SU-DHL-6 (cell line): Measurements from ENCODE around the gene ACAP1.
"Not testable (repeated sequence)": the region's sequence is repeated elsewhere in the genome, so short reads cannot be mapped to it uniquely, and the experiment has no call there.

ENCODE experiments used
- H2AFZ ChIP-seq: fragments of 200-600 bp; sonication (generic); 2 replicates; pipeline ENCODE4 v1.6.1; 2014; ENCODE audit warnings: low read depth, mild to moderate bottlenecking, moderate library complexity, mixed read lengths, antibody characterized with exemption, low read length; ENCODE audit not compliant: severe bottlenecking
- H3F3A ChIP-seq: fragments of 200-600 bp; shearing (Covaris generic); 2 replicates; pipeline ENCODE4 v1.6.0; 2016; ENCODE audit warnings: antibody characterized with exemption, mild to moderate bottlenecking; ENCODE audit not compliant: insufficient read depth
- H3K27ac ChIP-seq: fragments of 200-600 bp; sonication (generic); 2 replicates; pipeline ENCODE4 v1.5.1; 2016; ENCODE audit warnings: low read depth, mild to moderate bottlenecking, low read length, moderate library complexity, mixed read lengths
- H3K27me3 ChIP-seq: fragments of 200-600 bp; sonication (generic), shearing (Covaris generic); 2 replicates; pipeline ENCODE4 v1.6.0; 2014; ENCODE audit warnings: mild to moderate bottlenecking, low read length
- H3K36me3 ChIP-seq: fragments of 200-600 bp; sonication (generic); 2 replicates; pipeline ENCODE4 v1.6.1; 2014; ENCODE audit warnings: mild to moderate bottlenecking, low read length, mixed read lengths
- H3K4me2 ChIP-seq: fragments of 300-600, 200-600 bp; shearing (Covaris generic), sonication (generic); 2 replicates; pipeline ENCODE4 v1.6.0; 2014; ENCODE audit warnings: low read length, low read depth, mild to moderate bottlenecking; ENCODE audit not compliant: poor library complexity, severe bottlenecking
- H3K4me3 ChIP-seq: fragments of 200-600 bp; sonication (generic); 2 replicates; pipeline ENCODE4 v1.5.1; 2014; ENCODE audit warnings: antibody characterized with exemption, low read length, mild to moderate bottlenecking, mixed read lengths; ENCODE audit not compliant: insufficient read depth, poor library complexity, severe bottlenecking
- H3K79me2 ChIP-seq: fragments of 200-600 bp; sonication (generic); 2 replicates; pipeline ENCODE4 v1.6.1; 2014; ENCODE audit warnings: mild to moderate bottlenecking, low read length, moderate library complexity; ENCODE audit not compliant: insufficient read depth
- H3K9ac ChIP-seq: fragments of 200-600 bp; sonication (generic); 2 replicates; pipeline ENCODE4 v1.7.0; 2014; ENCODE audit warnings: mild to moderate bottlenecking, low read length
- H3K9me2 ChIP-seq: fragments of 200-600 bp; sonication (generic); replicated peaks from 2 replicates; pipeline ENCODE4 v1.6.1; 2014; ENCODE audit warnings: low read length; ENCODE audit not compliant: insufficient read depth
- H3K9me3 ChIP-seq: fragments of 200-600 bp; sonication (generic); 2 replicates; pipeline ENCODE4 v1.6.1; 2014; ENCODE audit warnings: low read length, mixed read lengths; ENCODE audit not compliant: insufficient read depth
- H4K20me1 ChIP-seq: fragments of 200-600 bp; sonication (generic); 2 replicates; pipeline ENCODE4 v1.6.1; 2014; ENCODE audit warnings: low read depth, mild to moderate bottlenecking, antibody characterized with exemption, low read length, moderate library complexity, mixed read lengths
- EZH2phosphoT487 ChIP-seq: fragments of 200-600 bp; sonication (generic), shearing (Covaris generic); conservative IDR thresholded peaks from 2 replicates; pipeline ENCODE4 v1.6.1; 2018; ENCODE audit warnings: mild to moderate bottlenecking, antibody characterized with exemption, low read length, moderate library complexity, mixed read lengths
- TF ChIP-seq, protein P1 (sequence below): fragments of 200-600 bp; sonication (generic); IDR thresholded peaks from one replicate; pipeline ENCODE4 v1.5.1; 2017; ENCODE audit warnings: antibody characterized with exemption, mild to moderate bottlenecking, low read length, moderate library complexity; ENCODE audit not compliant: insufficient read depth, poor library complexity, severe bottlenecking

ACAP1 gene

DNA sequence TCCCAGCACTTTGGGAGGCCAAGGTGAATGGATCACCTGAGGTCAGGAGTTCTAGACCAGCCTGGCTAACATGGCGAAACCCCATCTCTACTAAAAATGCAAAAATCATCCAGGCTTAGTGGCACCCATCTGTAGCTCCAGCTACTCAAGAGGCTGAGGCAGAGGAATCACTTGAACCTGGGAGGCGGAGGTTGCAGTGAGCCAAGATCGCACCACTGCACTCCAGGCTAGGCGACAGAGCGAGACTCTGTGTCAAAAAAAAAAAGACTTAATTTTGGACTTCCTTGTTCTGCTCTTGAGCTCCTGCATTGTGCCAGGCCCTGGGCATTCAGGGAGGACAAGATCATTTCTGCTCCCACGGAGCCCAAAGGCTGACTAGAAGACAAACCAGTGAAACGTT is 1.3 kb downstream of the ACAP1 start:
- not testable (repeated sequence) for H3K9me2 ChIP-seq, H3K36me3 ChIP-seq, H3K27me3 ChIP-seq, H3F3A ChIP-seq, H3K9me3 ChIP-seq, H4K20me1 ChIP-seq, H2AFZ ChIP-seq
- H3K4me2 ChIP-seq: peak overlapping the region; percentile 87
- peaks cover 12% of the 10 kb centered on the region; the same call in 1 of the 2 replicates for H3K79me2 ChIP-seq
- H3K27ac ChIP-seq: peak overlapping the region; percentile 79
- peak overlapping the region; percentile 75 for H3K4me3 ChIP-seq
- H3K9ac ChIP-seq: peak overlapping the region; percentile 86

DNA sequence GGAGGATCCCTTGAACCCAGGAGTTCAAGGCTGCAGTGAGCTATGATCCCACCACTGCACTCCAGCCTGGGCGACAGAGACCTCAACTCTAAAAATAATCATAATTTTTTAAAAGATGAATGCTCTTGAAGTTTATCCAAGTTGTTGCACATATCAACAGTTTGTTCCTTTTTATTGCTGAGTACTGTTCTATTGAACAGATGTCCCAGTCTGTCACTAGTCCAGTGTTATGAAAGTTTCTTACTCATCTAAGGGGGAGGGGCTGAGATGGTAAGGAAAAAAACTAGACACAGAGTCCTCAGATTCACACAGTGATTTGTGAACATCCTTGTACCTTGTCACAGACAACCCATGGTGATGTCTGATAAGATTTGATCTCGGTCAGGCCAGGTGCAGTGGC is 3.9 kb downstream of the ACAP1 start:
- Histone ChIP-seq H3K36me3 (no peaks in the 10 kb centered on the region; the same call in 1 of the 2 replicates), H3K4me3 (no peak overlapping the region), H3K27me3 (no peaks in the 10 kb centered on the region), H2AFZ (no peak overlapping the region), H3K27ac (no peak overlapping the region), H3K9ac (no peak overlapping the region), H3K79me2 (peaks cover 12% of the 10 kb centered on the region; the same call in 1 of the 2 replicates), H4K20me1 (no peaks in the 10 kb centered on the region), H3F3A (peaks cover 9% of the 10 kb centered on the region; the same call in 1 of the 2 replicates), H3K9me2 (no peaks in the 10 kb centered on the region), H3K9me3 (no peaks in the 10 kb centered on the region), H3K4me2 (no peak overlapping the region)
- TF ChIP-seq EZH2phosphoT487: no peak
- TF ChIP-seq, protein P1, sequence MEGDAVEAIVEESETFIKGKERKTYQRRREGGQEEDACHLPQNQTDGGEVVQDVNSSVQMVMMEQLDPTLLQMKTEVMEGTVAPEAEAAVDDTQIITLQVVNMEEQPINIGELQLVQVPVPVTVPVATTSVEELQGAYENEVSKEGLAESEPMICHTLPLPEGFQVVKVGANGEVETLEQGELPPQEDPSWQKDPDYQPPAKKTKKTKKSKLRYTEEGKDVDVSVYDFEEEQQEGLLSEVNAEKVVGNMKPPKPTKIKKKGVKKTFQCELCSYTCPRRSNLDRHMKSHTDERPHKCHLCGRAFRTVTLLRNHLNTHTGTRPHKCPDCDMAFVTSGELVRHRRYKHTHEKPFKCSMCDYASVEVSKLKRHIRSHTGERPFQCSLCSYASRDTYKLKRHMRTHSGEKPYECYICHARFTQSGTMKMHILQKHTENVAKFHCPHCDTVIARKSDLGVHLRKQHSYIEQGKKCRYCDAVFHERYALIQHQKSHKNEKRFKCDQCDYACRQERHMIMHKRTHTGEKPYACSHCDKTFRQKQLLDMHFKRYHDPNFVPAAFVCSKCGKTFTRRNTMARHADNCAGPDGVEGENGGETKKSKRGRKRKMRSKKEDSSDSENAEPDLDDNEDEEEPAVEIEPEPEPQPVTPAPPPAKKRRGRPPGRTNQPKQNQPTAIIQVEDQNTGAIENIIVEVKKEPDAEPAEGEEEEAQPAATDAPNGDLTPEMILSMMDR: no peak

DNA sequence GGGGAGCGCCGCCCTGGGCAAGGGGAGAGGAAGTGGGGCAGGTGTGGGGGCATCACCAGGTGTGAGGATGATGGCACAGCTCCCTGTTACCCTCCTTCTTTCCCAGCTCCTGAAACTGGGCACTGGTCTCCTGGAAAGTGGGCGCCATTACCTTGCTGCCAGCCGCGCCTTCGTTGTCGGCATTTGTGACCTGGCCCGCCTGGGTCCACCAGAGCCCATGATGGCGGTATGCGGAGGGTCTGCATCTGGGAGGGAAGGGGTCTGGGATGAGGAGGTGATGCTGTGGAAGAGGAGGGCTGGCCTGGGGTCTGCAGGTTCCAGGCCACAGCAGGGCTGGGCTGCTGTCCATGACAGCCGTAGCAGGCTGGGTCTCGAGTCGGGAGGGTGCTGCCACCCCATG is 5.5 kb downstream of the ACAP1 start:
- Histone ChIP-seq H3K79me2 (peaks cover 7% of the 10 kb centered on the region; the same call in 1 of the 2 replicates), H3K27ac (no peak overlapping the region), H3K9ac (no peak overlapping the region), H2AFZ (no peak overlapping the region), H4K20me1 (no peaks in the 10 kb centered on the region), H3K4me2 (no peak overlapping the region), H3K27me3 (no peaks in the 10 kb centered on the region), H3K9me3 (no peaks in the 10 kb centered on the region), H3K9me2 (no peaks in the 10 kb centered on the region), H3K36me3 (no peaks in the 10 kb centered on the region; the same call in 1 of the 2 replicates), H3K4me3 (no peak overlapping the region), H3F3A (peaks cover 9% of the 10 kb centered on the region; the same call in 1 of the 2 replicates)
- TF ChIP-seq EZH2phosphoT487: no peak
- TF ChIP-seq, protein P1: no peak

DNA sequence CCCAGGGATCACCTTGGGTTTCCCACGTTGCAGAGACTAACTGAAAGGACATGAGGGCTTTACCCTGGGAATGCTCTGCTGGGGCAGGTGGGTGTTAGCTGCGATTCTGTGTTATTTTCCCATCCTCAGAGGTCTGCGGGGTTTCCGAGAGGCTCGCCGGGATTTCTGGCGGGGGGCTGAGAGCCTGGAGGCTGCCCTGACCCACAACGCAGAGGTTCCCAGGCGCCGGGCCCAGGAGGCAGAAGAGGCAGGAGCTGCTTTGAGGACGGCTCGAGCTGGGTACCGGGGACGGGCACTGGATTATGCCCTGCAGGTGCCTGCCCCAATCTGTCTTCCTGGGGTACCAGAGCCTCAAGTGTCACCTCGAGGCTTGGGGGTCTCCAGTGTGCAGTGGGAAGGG is 6.9 kb downstream of the ACAP1 start:
- no peaks in the 10 kb centered on the region for H3K9me2 ChIP-seq
- no peak overlapping the region for H3K4me3 ChIP-seq
- no peak overlapping the region for H2AFZ ChIP-seq
- TF ChIP-seq EZH2phosphoT487: no peak
- TF ChIP-seq, protein P1: no peak
- H4K20me1 ChIP-seq: no peaks in the 10 kb centered on the region
- no peaks in the 10 kb centered on the region for H3K79me2 ChIP-seq
- no peaks in the 10 kb centered on the region for H3K9me3 ChIP-seq
- H3K4me2 ChIP-seq: no peak overlapping the region
- no peaks in the 10 kb centered on the region for H3K27me3 ChIP-seq
- H3K27ac ChIP-seq: no peak overlapping the region
- H3K36me3 ChIP-seq: no peaks in the 10 kb centered on the region; the same call in 1 of the 2 replicates
- no peaks in the 10 kb centered on the region for H3F3A ChIP-seq
- no peak overlapping the region for H3K9ac ChIP-seq
